ENCODE results near the gene NCAN. TPM values are rescaled to one million over a fixed set of nuclear protein-coding genes. Genes with fewer than 3 reads are reported as not detected.
"Not testable (repeated sequence)": the region's sequence is repeated elsewhere in the genome, so short reads cannot be mapped to it uniquely, and the experiment has no call there.

The NCAN gene
- total RNA-seq, result not detected
- long read RNA-seq, result 0 reads

DNA sequence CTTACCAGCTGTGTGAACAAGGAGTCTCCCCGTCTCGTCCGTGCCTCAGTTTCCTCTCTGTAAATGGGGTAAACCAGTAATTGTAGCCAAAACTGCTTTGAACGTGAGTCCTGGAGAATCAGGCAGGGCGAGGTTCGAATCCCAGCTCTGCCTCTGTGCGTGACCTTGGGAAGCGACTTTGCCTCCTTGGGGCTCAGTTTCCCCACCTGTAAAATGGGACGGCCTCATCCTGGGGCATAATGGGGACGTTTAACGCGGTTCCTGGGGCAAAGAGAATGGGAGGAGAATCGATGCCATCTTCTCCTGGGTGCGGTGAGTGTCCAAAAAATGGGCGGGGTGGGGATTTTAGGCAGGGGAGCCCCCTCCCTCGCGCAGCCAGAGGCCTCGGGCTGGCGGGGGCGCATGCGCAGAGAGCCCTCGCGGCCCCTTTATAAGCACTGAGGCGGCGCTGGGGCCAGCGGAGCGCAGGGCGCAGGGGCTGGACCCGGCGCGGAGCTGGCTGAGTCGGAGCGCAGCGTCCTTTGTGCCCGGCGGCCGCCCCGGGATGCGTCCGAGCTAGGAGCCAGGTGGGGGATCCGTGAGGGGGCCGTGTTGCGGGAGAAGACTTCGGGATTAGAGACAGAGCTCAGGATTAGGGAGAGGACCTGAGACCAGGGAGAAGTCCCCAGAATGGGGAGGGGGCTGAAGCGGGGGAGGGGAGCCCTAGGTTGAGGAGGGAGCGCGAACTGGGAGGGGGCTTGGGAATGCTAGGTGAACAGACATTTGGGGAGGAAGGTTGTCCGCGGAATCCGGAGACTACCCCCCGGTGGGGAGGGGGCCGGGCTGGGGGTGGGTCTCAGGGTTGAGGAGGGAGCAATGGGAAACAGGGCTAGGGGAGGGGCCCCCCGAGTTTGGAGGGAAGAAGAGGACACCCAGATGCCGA is at the start of gene NCAN:
NCAN (plus strand) TSS at position 460 of the 922 bp plus-strand sequence. CDS start 4,996 bp downstream, outside the sequence.
- intact Hi-C loops (cut with DNase I), result no loop called here
- no peak for DNase-seq (ENCODE audit: low spot score)

DNA sequence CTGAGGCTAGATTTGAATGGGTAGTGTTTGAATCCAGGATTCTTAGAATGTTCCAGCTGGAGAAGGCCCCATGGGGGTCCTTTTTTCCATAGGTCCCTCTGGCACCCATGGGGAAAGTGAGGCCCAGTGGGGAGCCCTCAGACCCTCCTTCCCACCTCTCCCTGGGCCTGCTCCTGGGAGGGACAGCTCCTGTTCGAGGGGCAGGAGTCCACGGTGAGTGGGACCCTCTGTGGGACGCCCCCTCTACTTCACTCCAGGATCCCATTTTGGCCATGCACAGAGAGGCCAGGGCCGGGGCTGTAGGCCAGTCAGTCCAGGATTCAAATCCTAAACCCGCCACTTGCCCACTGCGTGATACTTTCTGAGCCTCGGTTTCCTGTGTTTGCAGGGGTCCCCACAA is 49.3 kb upstream of the NCAN start:
- intact Hi-C loops (cut with DNase I), result no loop called here
- DNase-seq (ENCODE audit: low spot score), result no peak

DNA sequence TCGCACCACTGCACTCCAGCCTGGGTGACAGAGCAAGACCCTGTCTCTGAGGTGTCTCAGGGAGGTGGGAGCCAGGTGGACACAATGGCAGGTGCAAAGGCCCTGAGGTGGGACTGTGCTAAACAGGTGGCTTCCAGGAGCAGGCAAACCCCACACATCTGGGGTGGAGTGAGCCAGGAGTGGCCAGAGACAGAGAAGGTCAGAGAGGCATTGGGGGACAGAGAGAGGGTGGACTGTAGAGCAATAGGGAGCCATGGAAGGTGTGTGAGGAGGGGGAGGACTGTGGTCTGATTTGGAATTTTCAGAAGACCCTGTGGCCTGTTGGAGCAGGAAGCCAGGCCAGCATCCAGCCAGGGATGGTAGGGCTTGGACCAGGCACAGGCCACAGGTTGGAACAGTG is 46.4 kb upstream of the NCAN start:
- intact Hi-C loops (cut with DNase I), result no loop called here
- DNase-seq (ENCODE audit: low spot score), result no peak

DNA sequence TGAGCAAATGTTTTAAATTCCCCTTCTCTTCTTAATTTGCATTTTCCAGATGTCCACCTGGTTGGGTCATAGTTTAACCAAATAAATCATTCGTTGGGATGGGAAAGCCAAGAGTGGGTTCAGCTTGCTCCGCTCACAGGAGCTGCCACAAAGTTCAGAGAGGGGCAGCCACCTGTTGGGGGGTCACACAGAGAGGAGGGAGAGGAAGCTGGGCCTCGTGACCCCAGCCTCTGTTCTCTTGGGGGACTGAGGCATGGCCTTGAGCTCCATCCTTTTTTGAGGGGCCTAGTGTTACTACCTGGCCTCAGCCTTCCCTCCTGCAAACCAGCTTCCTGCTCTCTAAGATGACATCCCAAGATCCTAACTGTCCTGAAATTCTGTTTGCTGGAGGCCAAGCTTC is 44.1 kb upstream of the NCAN start:
- intact Hi-C loops (cut with DNase I), result no loop called here
- DNase-seq (ENCODE audit: low spot score), result no peak

DNA sequence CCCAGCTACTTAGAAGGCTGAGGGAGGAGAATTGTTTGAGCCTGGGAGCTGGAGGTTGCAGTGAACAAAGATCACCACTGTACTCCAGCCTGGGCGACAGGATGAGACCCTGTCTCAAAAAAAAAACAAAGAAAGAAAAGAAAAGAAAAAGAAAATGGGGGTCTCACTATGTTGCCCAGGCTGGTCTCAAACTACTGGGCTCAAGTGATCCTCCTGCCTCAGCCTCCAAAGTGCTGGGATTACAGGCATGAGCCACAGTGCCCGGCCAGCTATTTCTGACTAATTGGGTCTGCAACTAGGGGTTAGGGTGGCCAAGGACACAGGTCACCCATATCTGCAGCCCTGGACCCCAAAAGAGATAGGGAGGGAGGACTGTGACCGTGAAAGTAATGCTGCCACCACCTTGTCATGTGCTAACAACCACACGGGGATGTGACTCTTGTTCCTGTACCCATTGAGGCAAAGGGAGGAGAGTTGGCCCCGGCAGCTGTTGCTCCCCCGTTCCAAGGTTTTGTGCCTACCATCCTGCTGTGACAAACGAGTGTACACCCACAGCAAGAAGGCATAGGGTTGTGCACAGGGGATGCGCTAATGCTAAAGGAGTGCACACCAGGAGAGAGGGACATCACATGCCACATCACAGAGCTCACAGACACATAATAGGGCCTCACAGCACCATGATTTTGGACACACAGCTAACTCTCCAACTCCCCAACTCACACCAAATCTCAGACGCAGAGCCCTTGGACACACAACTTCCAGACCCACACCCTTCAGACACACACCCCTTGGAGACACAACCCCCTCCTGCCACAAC is 42.3 kb upstream of the NCAN start:
- no peak for DNase-seq (ENCODE audit: low spot score)
- intact Hi-C loops (cut with DNase I), result no loop called here

DNA sequence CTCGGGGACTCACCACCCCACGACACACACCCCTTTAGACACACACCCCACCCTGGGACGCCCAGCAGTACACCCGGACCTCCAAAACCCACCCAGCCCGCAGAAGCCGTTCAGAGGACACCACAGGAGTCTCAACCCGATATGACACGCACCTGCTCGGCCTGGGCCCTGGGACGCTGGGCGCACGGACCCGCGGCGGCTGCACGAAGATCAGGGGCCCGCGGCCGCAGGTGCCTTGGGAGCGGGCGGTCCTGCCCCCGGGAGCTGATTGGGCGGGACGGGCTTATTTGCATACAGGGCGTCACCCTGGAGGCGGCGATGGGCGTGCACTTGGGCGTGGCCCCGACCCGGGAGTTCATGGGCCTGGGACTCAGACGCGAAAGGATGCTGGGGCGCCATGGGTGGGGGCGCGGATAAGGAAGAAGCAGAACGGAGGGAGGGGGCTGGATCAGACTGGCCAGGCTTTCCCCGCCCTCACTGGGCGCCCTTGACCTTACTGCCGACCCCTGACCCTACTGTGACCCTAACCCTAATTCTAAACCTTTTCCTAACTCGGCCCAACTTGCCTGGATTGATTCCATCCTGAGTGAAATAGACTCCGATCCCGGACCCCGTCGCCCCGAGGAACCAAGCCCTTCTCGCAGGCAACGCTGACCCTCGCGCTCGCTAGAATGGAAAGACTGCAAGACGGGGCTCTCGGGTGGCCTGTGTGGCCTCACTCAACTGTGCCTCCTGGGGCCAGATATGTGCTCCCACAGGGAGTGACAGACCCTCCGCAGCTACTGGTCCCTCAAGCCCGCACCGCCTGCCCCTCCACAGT is 41.5 kb upstream of the NCAN start, which contains the start of gene MEF2B:
MEF2B (minus strand) TSS at position 211 of the 820 bp plus-strand sequence. CDS start 19,528 bp downstream, outside the sequence.
- peak; percentile 91 for DNase-seq (ENCODE audit: low spot score)

DNA sequence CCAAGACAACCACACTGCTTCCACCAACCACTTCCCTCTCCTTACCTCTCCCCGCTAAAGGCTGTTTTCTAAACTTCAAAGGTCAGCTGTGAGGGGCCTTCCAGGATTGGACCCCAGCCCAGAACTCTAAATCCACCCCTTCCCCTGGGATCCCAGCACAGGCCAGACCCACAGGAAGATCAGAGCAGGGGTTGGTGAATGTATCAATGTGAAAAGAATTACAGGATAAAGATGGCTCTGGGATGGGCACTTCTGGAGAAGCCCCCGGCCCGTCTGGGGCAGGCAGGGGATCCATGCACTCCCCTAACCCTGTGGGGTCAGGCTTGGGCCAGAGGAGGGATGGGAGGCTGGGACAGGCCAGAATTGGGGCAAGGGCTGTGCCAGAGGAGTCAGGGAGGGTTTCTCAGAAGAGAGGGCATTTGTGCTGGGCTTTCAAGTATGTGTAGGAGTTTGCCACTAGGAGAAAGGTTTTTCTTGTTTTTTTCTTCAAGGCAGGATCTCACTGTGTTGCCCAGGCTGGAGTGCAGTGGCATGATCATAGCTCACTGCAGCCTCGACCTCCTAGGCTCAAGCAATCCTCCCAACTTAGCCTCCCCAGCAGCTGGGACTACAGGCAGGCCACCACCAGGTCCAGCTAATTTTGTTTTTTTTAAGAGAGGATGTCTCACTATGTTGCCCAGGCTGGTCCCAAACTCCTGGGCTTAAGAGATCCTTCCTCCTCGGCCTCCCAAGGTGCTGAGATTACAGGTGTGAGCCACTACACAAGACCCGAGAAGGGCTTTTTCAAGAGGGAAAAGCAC is 40.7 kb upstream of the NCAN start:
- no peak for DNase-seq (ENCODE audit: low spot score)
- intact Hi-C loops (cut with DNase I), result no loop called here

More for the DNA sequence above, 41.5 kb upstream of the NCAN start, which contains the start of gene MEF2B:
- intact Hi-C loops (cut with DNase I), result no loop called here

DNA sequence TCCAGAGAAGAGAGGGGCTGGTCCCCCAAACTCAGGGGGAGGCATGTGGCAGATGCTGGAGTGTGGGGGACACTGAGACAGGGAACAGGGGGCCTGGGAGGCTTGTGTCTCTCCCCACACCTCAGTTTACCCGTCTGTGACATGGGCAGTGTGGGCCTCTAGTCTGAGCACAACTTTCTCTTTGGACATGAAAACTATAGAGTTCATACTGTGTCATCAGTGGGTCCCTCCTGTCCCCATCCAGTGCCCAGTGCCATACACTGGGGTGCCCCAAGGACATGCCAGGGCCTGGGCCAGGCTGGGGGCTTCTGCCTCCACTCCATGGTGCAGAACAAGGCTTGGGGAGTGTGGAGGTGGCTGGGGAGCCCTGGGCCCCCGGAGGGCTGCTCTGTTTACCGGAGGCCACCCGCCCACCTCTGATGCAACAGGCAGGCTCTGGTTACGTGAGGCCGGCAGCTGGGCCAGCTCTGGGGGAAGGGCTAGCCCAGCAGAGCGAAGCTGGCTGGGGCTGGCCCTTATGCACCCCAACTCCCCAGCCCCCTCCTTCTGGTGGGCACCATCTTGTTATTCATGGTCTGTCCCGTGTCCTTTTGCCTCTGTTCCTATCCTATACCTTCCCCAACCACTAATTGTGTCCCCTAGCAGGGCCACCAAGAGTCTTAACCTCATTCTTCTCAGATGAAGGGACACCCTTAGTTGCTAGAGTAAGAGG is 39.8 kb upstream of the NCAN start:
- DNase-seq (ENCODE audit: low spot score), result no peak
- intact Hi-C loops (cut with DNase I), result no loop called here

DNA sequence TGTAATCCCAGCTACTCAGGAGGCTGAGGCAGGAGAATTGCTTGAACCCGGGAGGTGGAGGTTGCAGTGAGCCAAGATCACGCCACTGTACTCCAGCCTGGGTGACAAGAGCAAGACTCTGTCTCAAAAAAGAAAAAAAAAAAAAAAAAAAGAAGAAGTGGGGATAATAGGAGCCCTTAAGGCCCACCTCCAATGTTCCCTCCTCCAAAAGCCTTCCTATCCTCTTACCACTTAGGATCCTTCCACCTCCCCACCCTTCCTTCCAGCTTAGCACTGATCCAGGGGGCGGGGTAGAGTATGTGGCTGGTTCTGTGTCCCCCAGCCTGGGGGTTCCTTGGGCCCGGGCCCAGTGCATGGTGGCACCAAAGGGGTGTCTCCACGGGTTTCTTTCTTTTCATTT is 38.5 kb upstream of the NCAN start:
- intact Hi-C loops (cut with DNase I); DNase-seq (ENCODE audit: low spot score): not testable (repeated sequence)

DNA sequence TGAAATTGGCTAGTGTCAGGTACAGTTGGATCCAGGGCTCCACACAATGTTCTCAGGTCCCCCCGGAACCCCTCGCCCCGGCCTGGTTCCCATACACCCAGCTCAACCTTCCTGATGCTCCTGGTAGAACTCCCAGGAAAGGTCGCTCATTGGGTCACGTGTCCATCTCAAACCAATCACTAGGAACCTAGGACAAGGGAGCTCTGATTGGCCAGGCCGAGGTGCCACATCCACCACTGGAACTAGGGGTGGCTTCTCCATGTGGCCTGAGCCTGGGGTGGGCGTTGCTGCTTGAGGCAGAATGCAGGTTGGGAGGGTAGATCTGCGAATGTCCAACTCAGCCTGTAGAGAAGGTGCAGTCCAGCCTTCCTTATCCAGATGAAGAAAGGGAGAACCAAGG is 34.8 kb upstream of the NCAN start:
- DNase-seq (ENCODE audit: low spot score), result no peak
- intact Hi-C loops (cut with DNase I), result no loop called here

DNA sequence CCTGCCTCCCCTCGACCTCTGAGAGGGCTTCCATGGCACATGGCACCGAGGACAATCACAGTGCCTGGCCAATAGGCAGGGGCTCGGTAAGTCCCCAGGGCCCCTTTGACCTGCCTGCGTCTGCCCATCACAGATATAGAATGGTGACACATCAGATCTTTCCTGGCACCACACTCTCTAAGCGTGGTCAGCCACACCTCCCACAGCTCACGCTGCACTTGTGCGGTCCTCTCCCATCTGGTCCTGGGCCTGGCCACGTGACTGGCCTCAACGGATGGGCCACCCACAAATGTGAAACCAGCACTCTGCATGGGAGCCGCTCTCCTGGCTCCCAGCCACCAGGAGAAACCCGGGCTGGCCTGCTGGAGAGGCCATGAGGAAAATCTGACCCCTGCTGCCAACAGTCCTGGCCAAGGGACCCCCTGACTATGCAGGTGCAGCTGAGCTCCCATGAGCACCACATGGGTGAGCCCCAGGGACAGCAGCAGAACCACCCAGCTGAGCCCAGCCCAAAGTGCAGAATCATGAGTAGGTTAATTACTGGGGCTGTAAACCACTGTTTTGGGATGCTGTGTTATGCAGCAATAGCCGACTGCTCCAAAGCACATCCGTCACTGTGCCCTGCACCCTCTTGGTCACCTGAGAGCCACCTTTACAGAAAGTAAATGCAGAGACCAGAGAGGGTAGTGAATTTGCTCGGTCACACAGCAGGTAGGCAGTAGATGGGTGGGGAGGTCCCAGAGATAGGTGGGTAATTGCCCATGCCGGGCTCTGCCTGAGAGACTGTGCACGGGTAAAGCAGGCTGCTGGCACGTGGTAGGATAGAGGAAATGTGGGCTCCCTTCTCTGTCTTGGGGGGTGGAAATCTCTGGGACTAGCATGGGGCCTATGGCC is 32.0 kb upstream of the NCAN start:
- intact Hi-C loops (cut with DNase I), result no loop called here

DNA sequence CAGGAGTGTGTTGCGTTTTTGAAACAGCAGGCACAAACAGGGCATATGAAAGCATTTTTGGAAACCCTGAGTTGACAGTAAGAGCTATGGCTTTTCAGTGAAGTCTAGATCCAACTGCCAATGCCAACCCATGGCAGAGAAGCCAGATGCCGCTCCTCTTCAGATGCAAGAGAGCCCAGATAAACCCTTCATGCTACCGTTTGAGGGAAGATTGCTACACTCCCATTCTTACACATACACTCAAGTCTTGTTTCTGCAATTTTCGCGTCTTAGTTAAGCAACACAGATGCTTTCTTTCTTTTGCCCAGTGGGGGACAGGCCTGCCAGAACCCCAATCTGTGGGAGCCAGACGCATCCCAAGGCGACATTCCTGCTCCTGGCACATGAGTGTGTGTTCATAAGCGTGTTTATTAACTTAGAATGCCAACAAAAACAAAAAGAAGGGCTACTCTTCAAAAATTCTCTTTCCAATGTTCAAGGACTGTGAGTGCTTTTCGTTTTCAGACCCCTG is 30.2 kb upstream of the NCAN start:
- intact Hi-C loops (cut with DNase I), result no loop called here
- no peak for DNase-seq (ENCODE audit: low spot score)

More for the DNA sequence above, 32.0 kb upstream of the NCAN start:
- DNase-seq (ENCODE audit: low spot score), result no peak

DNA sequence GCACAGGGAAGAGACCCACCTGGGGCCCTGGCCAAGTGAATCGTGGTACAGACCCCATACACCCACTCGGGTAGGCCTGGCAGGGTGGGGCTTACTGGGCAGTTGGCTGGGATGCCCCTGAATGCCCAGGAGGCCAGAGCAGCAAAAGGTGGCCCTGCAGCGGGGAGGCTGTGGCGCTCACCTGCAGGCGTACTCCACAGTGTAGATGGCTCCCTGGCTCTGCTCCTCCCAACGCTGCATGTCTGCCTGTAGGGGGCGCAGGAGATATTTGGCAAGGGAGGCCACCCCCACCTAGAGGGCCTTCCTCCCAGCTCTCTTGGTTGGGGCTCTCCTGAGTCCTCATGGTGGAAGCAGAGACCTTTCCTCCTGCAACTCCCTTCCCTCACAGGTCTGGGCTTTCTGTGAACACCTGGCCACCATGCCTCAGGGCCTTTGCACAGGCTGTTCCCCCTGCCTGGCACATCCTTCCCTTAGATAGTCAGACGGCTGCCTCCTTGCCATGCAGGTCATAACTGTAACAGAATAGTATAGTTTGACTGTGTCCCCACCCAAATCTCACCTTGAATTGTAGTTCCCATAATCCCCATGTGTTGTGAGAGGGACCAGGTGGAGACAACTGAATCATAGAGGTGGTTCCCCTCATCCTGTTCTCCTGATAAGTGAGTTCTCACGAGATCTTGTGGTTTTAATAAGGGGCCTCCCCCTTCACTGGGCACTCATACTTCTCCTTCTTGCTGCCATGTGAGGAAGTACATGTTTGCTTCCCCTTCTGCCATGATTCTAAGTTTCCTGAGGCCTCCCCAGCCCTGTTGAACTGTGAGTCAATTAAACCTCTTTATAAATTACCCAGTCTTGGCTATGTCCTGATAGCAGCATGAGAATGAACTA is 25.7 kb upstream of the NCAN start:
- intact Hi-C loops (cut with DNase I), result no loop called here
- DNase-seq (ENCODE audit: low spot score), result no peak

DNA sequence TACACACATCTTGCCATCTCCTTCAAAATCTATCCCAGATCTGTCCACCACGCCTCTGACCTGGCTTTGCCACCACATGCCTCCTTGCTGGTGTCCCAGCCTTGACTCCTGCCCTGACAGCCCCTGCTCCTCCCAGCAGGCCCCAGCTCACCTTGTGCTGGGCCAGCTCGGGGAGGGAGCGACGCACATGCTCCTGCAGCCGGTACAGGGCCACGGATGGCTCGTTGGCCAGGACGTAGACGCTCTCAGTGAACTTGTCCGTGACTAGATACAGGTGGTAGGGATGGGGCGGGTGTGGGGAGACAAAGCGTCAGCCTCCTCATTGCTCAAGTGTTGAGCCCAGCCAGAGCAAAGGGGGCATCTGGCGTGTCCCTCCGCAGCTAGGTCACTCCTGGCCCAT is 25.0 kb upstream of the NCAN start:
- no peak for DNase-seq (ENCODE audit: low spot score)
- intact Hi-C loops (cut with DNase I), result no loop called here

DNA sequence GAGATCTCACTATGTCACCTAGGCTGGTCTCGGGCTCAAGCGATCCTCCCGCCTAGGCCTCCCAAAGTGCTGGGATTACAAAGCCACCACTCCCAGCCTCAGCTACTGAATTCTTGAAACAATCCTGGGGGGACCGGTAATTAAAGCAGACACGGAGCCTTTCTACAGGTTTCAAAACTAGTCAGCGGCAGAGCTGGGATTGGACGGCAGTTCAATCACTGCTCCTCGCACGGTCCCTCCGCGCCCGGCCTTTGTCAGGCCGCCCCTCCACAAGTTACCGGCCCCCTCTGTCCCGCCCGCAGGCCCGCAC is 20.0 kb upstream of the NCAN start:
- intact Hi-C loops (cut with DNase I), result loop anchor here (1.0 to 10.0 kb wide), 5 partner anchors 12 to 313 kb away; partner anchors contain the start of genes GATAD2A, MAU2, NR2C2AP and SLC25A42
- DNase-seq (ENCODE audit: low spot score), result no peak

All from cardiac septum (tissue), 1 donor.